HepG2 (cell line): ENCODE measurements around the gene HMGN4. TPM values are rescaled to one million over a fixed set of nuclear protein-coding genes. Genes with fewer than 3 reads are reported as not detected.

Experiments
- ADNP ChIP-seq: sonication (generic); formaldehyde crosslinking; IDR thresholded peaks from 2 replicates; pipeline ENCODE4 v1.4.0; 2020; ENCODE audit warnings: missing genetic modification reagents
- GATAD2A ChIP-seq: IDR thresholded peaks from 2 replicates; pipeline ENCODE4 v1.6.1; 2016
- HDAC1 ChIP-seq: sonication (generic); formaldehyde crosslinking; IDR thresholded peaks from 2 replicates; pipeline ENCODE4 v1.5.1; 2020; ENCODE audit warnings: mild to moderate bottlenecking, missing genetic modification reagents
- HDAC6 ChIP-seq: fragments of 200-600 bp; sonication (generic); IDR thresholded peaks from 2 replicates; pipeline ENCODE4 v1.7.0; 2017; ENCODE audit warnings: mild to moderate bottlenecking, antibody characterized with exemption, low read length, low read depth
- HMGXB4 ChIP-seq, 2 experiments: sonication (generic) in 1 of 2; formaldehyde crosslinking in 1 of 2; IDR thresholded peaks; 2 replicates each; pipeline versions ENCODE4 v1.4.0 to v1.6.1; 2018 to 2020; ENCODE audit warnings: missing genetic modification reagents in 2 of 2, borderline replicate concordance in 1 of 2, low read depth in 1 of 2, mild to moderate bottlenecking in 1 of 2, missing biosample characterization in 1 of 2
- NFE2L1 ChIP-seq: sonication (generic); formaldehyde crosslinking; IDR thresholded peaks from 2 replicates; pipeline ENCODE4 v1.4.0; 2020; ENCODE audit warnings: missing genetic modification reagents, mild to moderate bottlenecking, borderline replicate concordance
- STAG1 ChIP-seq: sonication (generic); formaldehyde crosslinking; IDR thresholded peaks from 2 replicates; pipeline ENCODE4 v1.4.0; 2020; ENCODE audit warnings: missing genetic modification reagents
- TEAD3 ChIP-seq: optimal IDR thresholded peaks from 2 replicates; pipeline ENCODE3; 2016; ENCODE audit warnings: borderline replicate concordance
- TFAP4 ChIP-seq: sonication (generic); IDR thresholded peaks from 2 replicates; pipeline ENCODE4 v1.6.1; 2016; ENCODE audit warnings: low read depth, borderline replicate concordance
- ZC3H13 ChIP-seq: sonication (generic); formaldehyde crosslinking; IDR thresholded peaks from 2 replicates; pipeline ENCODE4 v1.8.1; 2023; ENCODE audit warnings: mild to moderate bottlenecking, missing genetic modification reagents, moderate library complexity
- ZHX1 ChIP-seq: sonication (generic); formaldehyde crosslinking; IDR thresholded peaks from 2 replicates; pipeline ENCODE4 v1.8.1; 2022; ENCODE audit warnings: low read depth, mild to moderate bottlenecking, missing genetic modification reagents
- ZMYM2 ChIP-seq: sonication (generic); formaldehyde crosslinking; IDR thresholded peaks from 2 replicates; pipeline ENCODE4 v1.8.0; 2022; ENCODE audit warnings: mild to moderate bottlenecking, missing genetic modification reagents
- ZNF256 ChIP-seq: sonication (generic); formaldehyde crosslinking; conservative IDR thresholded peaks from 2 replicates; pipeline ENCODE4 v1.4.0; 2020; ENCODE audit warnings: missing genetic modification reagents
- ZNF274 ChIP-seq: sonication (generic); formaldehyde crosslinking; IDR thresholded peaks from 2 replicates; pipeline ENCODE4 v1.5.1; 2020; ENCODE audit warnings: mild to moderate bottlenecking, missing genetic modification reagents
- ZNF431 ChIP-seq: sonication (generic); formaldehyde crosslinking; IDR thresholded peaks from 2 replicates; pipeline ENCODE4 v1.9.0; 2022; ENCODE audit warnings: missing genetic modification reagents, low read depth, mild to moderate bottlenecking, borderline replicate concordance
- ZNF605 ChIP-seq: sonication (generic); formaldehyde crosslinking; IDR thresholded peaks from 2 replicates; pipeline ENCODE4 v1.8.0; 2022; ENCODE audit warnings: mild to moderate bottlenecking, missing genetic modification reagents
- polyA plus RNA-seq, 8 experiments: library from polyadenylated mRNA; depleted of rRNA in 3 of 8; stranded (reverse) in 7 of 8; unstranded in 1 of 8; fragments of >200 nt; fragmentation: Illumina TruSeq in 4 of 8; extraction: Trizol in 4 of 8; gene quantifications; 2 replicates each; pipeline versions ENCODE4 v1.2.1 to v1.2.3, GENCODE V29; 2011 to 2016; ENCODE audit warnings: low read depth in 4 of 8, missing spikeins in 1 of 8, mixed read lengths in 1 of 8; ENCODE audit not compliant: insufficient read depth in 1 of 8
- total RNA-seq, 5 experiments: library from RNA; depleted of rRNA; stranded (reverse); fragments of >200 nt; fragmentation: Illumina TruSeq; extraction: Trizol; gene quantifications; 2 replicates each; pipeline ENCODE4 v1.2.3, GENCODE V29; 2016; ENCODE audit warnings: low read depth in 1 of 5
- TF ChIP-seq, protein P1 (sequence below): sonication (generic); formaldehyde crosslinking; IDR thresholded peaks from 2 replicates; pipeline ENCODE4 v1.4.0; 2020; ENCODE audit warnings: low read depth, mild to moderate bottlenecking, missing genetic modification reagents
- TF ChIP-seq, protein P2 (sequence below): sonication (generic); formaldehyde crosslinking; IDR thresholded peaks from 2 replicates; pipeline ENCODE4 v1.5.0; 2020; ENCODE audit warnings: missing genetic modification reagents
- TF ChIP-seq, protein P3 (sequence below): sonication (generic); formaldehyde crosslinking; IDR thresholded peaks from 2 replicates; pipeline ENCODE4 v1.5.0; 2020; ENCODE audit warnings: missing genetic modification reagents

HMGN4 gene
- total and polyA plus RNA-seq, 2 of the 13 experiments (the other 11 are each of a cell fraction or from before 2014, with no cell fraction given) = 39.9 to 52.1 TPM

GRCh38 chr6:26532699-26533531 lies 5.3 kb upstream of the HMGN4 start (continued):
- TF ChIP-seq HMGXB4 (CRISPR knock-in tag; IDR thresholded peaks at IDR 0.05; ENCODE audit: borderline replicate concordance in 1 of 2, low read depth in 1 of 2) = peak; percentile 100
- TF ChIP-seq TFAP4 = peak; percentile 55; the same call in 1 of the 2 replicates
- TF ChIP-seq, protein P1, sequence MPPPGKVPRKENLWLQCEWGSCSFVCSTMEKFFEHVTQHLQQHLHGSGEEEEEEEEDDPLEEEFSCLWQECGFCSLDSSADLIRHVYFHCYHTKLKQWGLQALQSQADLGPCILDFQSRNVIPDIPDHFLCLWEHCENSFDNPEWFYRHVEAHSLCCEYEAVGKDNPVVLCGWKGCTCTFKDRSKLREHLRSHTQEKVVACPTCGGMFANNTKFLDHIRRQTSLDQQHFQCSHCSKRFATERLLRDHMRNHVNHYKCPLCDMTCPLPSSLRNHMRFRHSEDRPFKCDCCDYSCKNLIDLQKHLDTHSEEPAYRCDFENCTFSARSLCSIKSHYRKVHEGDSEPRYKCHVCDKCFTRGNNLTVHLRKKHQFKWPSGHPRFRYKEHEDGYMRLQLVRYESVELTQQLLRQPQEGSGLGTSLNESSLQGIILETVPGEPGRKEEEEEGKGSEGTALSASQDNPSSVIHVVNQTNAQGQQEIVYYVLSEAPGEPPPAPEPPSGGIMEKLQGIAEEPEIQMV (CRISPR knock-in tag) = no peak; the same call in 1 of the 2 replicates
- TF ChIP-seq ZNF256 (CRISPR knock-in tag) = 0 out of 2 replicates have a peak, but pooled peaks have one; percentile 59
- no peak; the same call in 1 of the 2 replicates for TF ChIP-seq ZNF431 (CRISPR knock-in tag)
- no peak for TF ChIP-seq ADNP (CRISPR knock-in tag)
- peak; percentile 89 for TF ChIP-seq ZNF274 (CRISPR knock-in tag)
- peak; percentile 66 for TF ChIP-seq TEAD3
- TF ChIP-seq ZMYM2 (CRISPR knock-in tag) = peak; percentile 85
- TF ChIP-seq, protein P2, sequence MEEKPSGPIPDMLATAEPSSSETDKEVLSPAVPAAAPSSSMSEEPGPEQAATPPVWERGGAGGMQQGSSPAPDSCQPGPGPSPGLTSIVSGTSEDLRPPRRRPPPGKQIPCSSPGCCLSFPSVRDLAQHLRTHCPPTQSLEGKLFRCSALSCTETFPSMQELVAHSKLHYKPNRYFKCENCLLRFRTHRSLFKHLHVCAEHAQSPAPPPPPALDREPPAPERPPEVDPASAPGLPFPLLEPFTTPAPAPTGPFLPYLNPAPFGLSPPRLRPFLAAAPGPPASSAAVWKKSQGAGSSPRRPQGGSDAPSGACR (CRISPR knock-in tag) = peak; percentile 29; the same call in 1 of the 2 replicates
- peak; percentile 27 for TF ChIP-seq STAG1
- TF ChIP-seq NFE2L1 (CRISPR knock-in tag) = no peak
- TF ChIP-seq, protein P3, sequence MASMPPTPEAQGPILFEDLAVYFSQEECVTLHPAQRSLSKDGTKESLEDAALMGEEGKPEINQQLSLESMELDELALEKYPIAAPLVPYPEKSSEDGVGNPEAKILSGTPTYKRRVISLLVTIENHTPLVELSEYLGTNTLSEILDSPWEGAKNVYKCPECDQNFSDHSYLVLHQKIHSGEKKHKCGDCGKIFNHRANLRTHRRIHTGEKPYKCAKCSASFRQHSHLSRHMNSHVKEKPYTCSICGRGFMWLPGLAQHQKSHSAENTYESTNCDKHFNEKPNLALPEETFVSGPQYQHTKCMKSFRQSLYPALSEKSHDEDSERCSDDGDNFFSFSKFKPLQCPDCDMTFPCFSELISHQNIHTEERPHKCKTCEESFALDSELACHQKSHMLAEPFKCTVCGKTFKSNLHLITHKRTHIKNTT (CRISPR knock-in tag) = no peak
- TF ChIP-seq GATAD2A (CRISPR knock-in tag) = peak; percentile 92
- TF ChIP-seq HDAC6 = no peak
- TF ChIP-seq ZNF605 (CRISPR knock-in tag) = peak; percentile 96
- no peak for TF ChIP-seq ZC3H13 (CRISPR knock-in tag)
- TF ChIP-seq HDAC1 = peak; percentile 83
- TF ChIP-seq ZHX1 (CRISPR knock-in tag) = 0 out of 2 replicates have a peak, but pooled peaks have one; percentile 25
